HepG2 (cell line): ENCODE measurements around the gene KCND3. TPM values are rescaled to one million over a fixed set of nuclear protein-coding genes. Genes with fewer than 3 reads are reported as not detected.

Experiments used
- AKNA ChIP-seq: sonication (generic); formaldehyde crosslinking; IDR thresholded peaks from 2 replicates; pipeline ENCODE4 v1.4.0; 2020; ENCODE audit warnings: missing genetic modification reagents, borderline replicate concordance
- CBX5 ChIP-seq: sonication (generic); formaldehyde crosslinking; IDR thresholded peaks from 2 replicates; pipeline ENCODE4 v1.4.0; 2020; ENCODE audit warnings: missing genetic modification reagents, borderline replicate concordance
- ELF3 ChIP-seq: IDR thresholded peaks from 2 replicates; pipeline ENCODE4 v1.6.1; 2016; ENCODE audit warnings: missing genetic modification reagents, missing compliant biosample characterization
- ELK4 ChIP-seq: sonication (generic); formaldehyde crosslinking; IDR thresholded peaks from 2 replicates; pipeline ENCODE4 v1.9.0; 2021; ENCODE audit warnings: missing genetic modification reagents, borderline replicate concordance
- FOXO1 ChIP-seq: sonication (generic); formaldehyde crosslinking; IDR thresholded peaks from 2 replicates; pipeline ENCODE4 v1.4.0; 2020; ENCODE audit warnings: missing genetic modification reagents
- IKZF4 ChIP-seq: sonication (generic); formaldehyde crosslinking; IDR thresholded peaks from 2 replicates; pipeline ENCODE4 v1.5.1; 2020; ENCODE audit warnings: borderline replicate concordance, mild to moderate bottlenecking, low read depth, missing genetic modification reagents; ENCODE audit errors: not compliant biosample characterization
- MEF2D ChIP-seq: sonication (generic); formaldehyde crosslinking; IDR thresholded peaks from 2 replicates; pipeline ENCODE4 v1.5.1; 2020; ENCODE audit warnings: mild to moderate bottlenecking, missing genetic modification reagents
- MIER3 ChIP-seq: IDR thresholded peaks from 2 replicates; pipeline ENCODE4 v1.6.1; 2016; ENCODE audit warnings: missing compliant biosample characterization, borderline replicate concordance
- PBX3 ChIP-seq: sonication (generic); formaldehyde crosslinking; IDR thresholded peaks from 2 replicates; pipeline ENCODE4 v1.8.1; 2023; ENCODE audit warnings: missing genetic modification reagents, inconsistent platforms, borderline replicate concordance
- XRCC5 ChIP-seq: fragments of 200-400 bp; formaldehyde crosslinking; optimal IDR thresholded peaks from 2 replicates; pipeline ENCODE3; 2017; ENCODE audit warnings: mild to moderate bottlenecking, low read length
- ZBTB26 ChIP-seq: IDR thresholded peaks from 2 replicates; pipeline ENCODE4 v1.6.1; 2016; ENCODE audit warnings: missing compliant biosample characterization, missing genetic modification reagents, borderline replicate concordance
- ZFP1 ChIP-seq: IDR thresholded peaks from 2 replicates; pipeline ENCODE4 v1.6.1; 2016
- ZNF430 ChIP-seq: sonication (generic); formaldehyde crosslinking; IDR thresholded peaks from 2 replicates; pipeline ENCODE4 v1.9.0; 2021; ENCODE audit warnings: mild to moderate bottlenecking, missing genetic modification reagents
- ZNF674 ChIP-seq: sonication (generic); formaldehyde crosslinking; IDR thresholded peaks from 2 replicates; pipeline ENCODE4 v1.5.0; 2020; ENCODE audit warnings: low read depth, mild to moderate bottlenecking, missing genetic modification reagents
- ZNF782 ChIP-seq: sonication (generic); formaldehyde crosslinking; IDR thresholded peaks from 2 replicates; pipeline ENCODE4 v1.4.0; 2020; ENCODE audit warnings: missing genetic modification reagents, mild to moderate bottlenecking, borderline replicate concordance
- polyA plus RNA-seq, 8 experiments: library from polyadenylated mRNA; depleted of rRNA in 3 of 8; stranded (reverse) in 7 of 8; unstranded in 1 of 8; fragments of >200 nt; fragmentation: Illumina TruSeq in 4 of 8; extraction: Trizol in 4 of 8; gene quantifications; 2 replicates each; pipeline versions ENCODE4 v1.2.1 to v1.2.3, GENCODE V29; 2011 to 2016; ENCODE audit warnings: low read depth in 4 of 8, missing spikeins in 1 of 8, mixed read lengths in 1 of 8; ENCODE audit not compliant: insufficient read depth in 1 of 8
- total RNA-seq, 5 experiments: library from RNA; depleted of rRNA; stranded (reverse); fragments of >200 nt; fragmentation: Illumina TruSeq; extraction: Trizol; gene quantifications; 2 replicates each; pipeline ENCODE4 v1.2.3, GENCODE V29; 2016; ENCODE audit warnings: low read depth in 1 of 5

Gene KCND3
- total and polyA plus RNA-seq, 2 of the 13 experiments (the other 11 are each of a cell fraction or from before 2014, with no cell fraction given) = 0.04 TPM; not detected in 1

GRCh38 chr1:111747282-111747734 lies 242.2 kb downstream of the KCND3 start (continued):
- TF ChIP-seq ZNF674 (CRISPR knock-in tag) (no peak), PBX3 (CRISPR knock-in tag) (no peak), CBX5 (CRISPR knock-in tag) (no peak), ZNF430 (CRISPR knock-in tag) (no peak), ZNF782 (CRISPR knock-in tag) (no peak), MEF2D (CRISPR knock-in tag) (no peak), MIER3 (CRISPR knock-in tag) (peak; percentile 36; the same call in 1 of the 2 replicates), ELK4 (no peak), ELF3 (peak; percentile 42; the same call in 1 of the 2 replicates), FOXO1 (CRISPR knock-in tag) (no peak), XRCC5 (peak; percentile 82), IKZF4 (no peak), ZBTB26 (CRISPR knock-in tag) (no peak), ZFP1 (CRISPR knock-in tag) (no peak), AKNA (CRISPR knock-in tag) (no peak)
